HepG2 (cell line): ENCODE measurements around the gene SCRT2. TPM values are rescaled to one million over a fixed set of nuclear protein-coding genes. Genes with fewer than 3 reads are reported as not detected.

ENCODE experiments used
- AKAP8 ChIP-seq: sonication (generic); formaldehyde crosslinking; IDR thresholded peaks from 2 replicates; pipeline ENCODE4 v1.5.1; 2020; ENCODE audit warnings: mild to moderate bottlenecking, missing genetic modification reagents
- KIAA2018 ChIP-seq: sonication (generic); formaldehyde crosslinking; IDR thresholded peaks from 2 replicates; pipeline ENCODE4 v1.5.0; 2020; ENCODE audit warnings: mild to moderate bottlenecking, missing genetic modification reagents, borderline replicate concordance
- RBM39 ChIP-seq: fragments of 200-400 bp; formaldehyde crosslinking; IDR thresholded peaks from one replicate; pipeline ENCODE4 v1.6.1; 2018; ENCODE audit warnings: antibody characterized with exemption, mild to moderate bottlenecking, low read depth, low read length; ENCODE audit not compliant: poor library complexity, severe bottlenecking
- ZHX2 ChIP-seq, 2 experiments: sonication (generic) in 1 of 2; formaldehyde crosslinking in 1 of 2; IDR thresholded peaks; 2 replicates each; pipeline versions ENCODE4 v1.6.1 to v1.9.0; 2014 to 2022; ENCODE audit warnings: antibody characterized with exemption in 1 of 2, borderline replicate concordance in 1 of 2, inconsistent platforms in 1 of 2, low read depth in 1 of 2, missing genetic modification reagents in 1 of 2
- ZNF512B ChIP-seq: sonication (generic); formaldehyde crosslinking; IDR thresholded peaks from 2 replicates; pipeline ENCODE4 v1.5.1; 2020; ENCODE audit warnings: missing genetic modification reagents, mild to moderate bottlenecking, borderline replicate concordance
- ZNF562 ChIP-seq: sonication (generic); formaldehyde crosslinking; IDR thresholded peaks from 2 replicates; pipeline ENCODE4 v1.8.0; 2022; ENCODE audit warnings: missing genetic modification reagents, borderline replicate concordance
- polyA plus RNA-seq, 8 experiments: library from polyadenylated mRNA; depleted of rRNA in 3 of 8; stranded (reverse) in 7 of 8; unstranded in 1 of 8; fragments of >200 nt; fragmentation: Illumina TruSeq in 4 of 8; extraction: Trizol in 4 of 8; gene quantifications; 2 replicates each; pipeline versions ENCODE4 v1.2.1 to v1.2.3, GENCODE V29; 2011 to 2016; ENCODE audit warnings: low read depth in 4 of 8, missing spikeins in 1 of 8, mixed read lengths in 1 of 8; ENCODE audit not compliant: insufficient read depth in 1 of 8
- total RNA-seq, 5 experiments: library from RNA; depleted of rRNA; stranded (reverse); fragments of >200 nt; fragmentation: Illumina TruSeq; extraction: Trizol; gene quantifications; 2 replicates each; pipeline ENCODE4 v1.2.3, GENCODE V29; 2016; ENCODE audit warnings: low read depth in 1 of 5
- TF ChIP-seq, protein P1 (sequence below): sonication (generic); formaldehyde crosslinking; conservative IDR thresholded peaks from 2 replicates; pipeline ENCODE4 v1.4.0; 2020; ENCODE audit warnings: missing genetic modification reagents

Gene SCRT2
- total and polyA plus RNA-seq, 2 of the 13 experiments (the other 11 are each of a cell fraction or from before 2014, with no cell fraction given), result not detected

DNA sequence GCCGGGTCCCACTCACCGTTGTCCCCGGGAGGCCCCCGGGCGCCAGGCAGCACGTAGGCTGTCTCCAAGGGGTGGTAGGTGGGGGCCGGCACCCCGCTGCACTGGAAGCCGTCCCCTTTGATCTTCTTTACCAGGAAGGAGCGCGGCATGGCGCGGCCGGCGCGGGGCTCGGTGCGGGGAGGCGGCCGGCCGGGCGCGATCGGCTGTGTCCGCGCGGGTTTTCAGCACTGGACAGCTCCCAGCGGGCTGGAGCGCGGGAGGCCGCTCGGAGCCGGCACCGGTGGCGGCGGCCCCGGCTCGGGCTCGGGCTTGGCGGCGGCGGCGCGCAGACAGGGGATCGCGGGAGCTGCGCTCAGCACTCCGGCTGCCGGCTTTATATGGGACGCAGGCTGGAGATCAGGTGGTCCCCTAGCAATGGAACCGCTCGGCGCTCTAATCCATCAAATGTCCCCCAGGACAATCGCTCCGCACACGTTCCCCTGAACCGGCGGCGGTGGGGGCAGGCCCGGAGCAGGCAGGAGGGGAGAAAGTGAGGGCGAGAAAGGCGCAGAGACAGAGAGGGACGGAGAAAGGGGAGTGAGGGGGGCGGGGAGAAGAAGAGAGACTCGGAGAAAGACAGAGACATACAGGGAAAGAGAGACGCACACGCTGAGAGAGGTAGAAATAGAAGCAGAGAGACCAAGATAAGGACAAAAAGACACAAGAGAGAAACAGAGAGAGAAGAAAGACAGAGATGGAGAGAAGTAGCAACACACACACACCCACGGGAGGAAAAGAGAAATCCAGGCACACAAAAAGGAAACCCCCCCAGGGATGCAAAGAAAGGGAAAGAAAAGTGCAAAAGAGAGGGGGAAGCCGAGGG, at the start of gene SCRT2 (continued):
- TF ChIP-seq ZHX2 (IDR thresholded peaks at IDR 0.05; ENCODE audit: low read depth) (0 out of 2 replicates have a peak, but pooled peaks have one; percentile 40), ZHX2 (CRISPR knock-in tag; IDR thresholded peaks at IDR 0.05; ENCODE audit: borderline replicate concordance) (peak; percentile 99), ZNF562 (CRISPR knock-in tag) (peak; percentile 91), RBM39 (peak; percentile 26), AKAP8 (peak; percentile 92), ZNF512B (CRISPR knock-in tag) (no peak), KIAA2018 (CRISPR knock-in tag) (no peak)
- TF ChIP-seq, protein P1, sequence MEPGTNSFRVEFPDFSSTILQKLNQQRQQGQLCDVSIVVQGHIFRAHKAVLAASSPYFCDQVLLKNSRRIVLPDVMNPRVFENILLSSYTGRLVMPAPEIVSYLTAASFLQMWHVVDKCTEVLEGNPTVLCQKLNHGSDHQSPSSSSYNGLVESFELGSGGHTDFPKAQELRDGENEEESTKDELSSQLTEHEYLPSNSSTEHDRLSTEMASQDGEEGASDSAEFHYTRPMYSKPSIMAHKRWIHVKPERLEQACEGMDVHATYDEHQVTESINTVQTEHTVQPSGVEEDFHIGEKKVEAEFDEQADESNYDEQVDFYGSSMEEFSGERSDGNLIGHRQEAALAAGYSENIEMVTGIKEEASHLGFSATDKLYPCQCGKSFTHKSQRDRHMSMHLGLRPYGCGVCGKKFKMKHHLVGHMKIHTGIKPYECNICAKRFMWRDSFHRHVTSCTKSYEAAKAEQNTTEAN (CRISPR knock-in tag), result peak; percentile 97
